Caco-2 (cell line): ENCODE data around the gene INSYN2B. TPM values are rescaled to one million over a fixed set of nuclear protein-coding genes. Genes with fewer than 3 reads are reported as not detected.

Source experiments
- BruUV-seq: library from RNA; stranded (reverse); fragments of 400-500 nt; replicated peaks from 2 replicates; lab custom pipeline; 2021; lab: Mats Ljungman, UMichigan
- CTCF ChIA-PET: fragments of 300-600 bp; sonication (Branson Sonifier 250); formaldehyde crosslinking; loops from one replicate; lab custom pipeline; 2022; ENCODE audit warnings: antibody characterized with exemption; lab: Charles Lee
- POLR2A ChIA-PET: fragments of 300-600 bp; sonication (Branson Sonifier 250); formaldehyde crosslinking; loops from one replicate; lab custom pipeline; 2022; ENCODE audit warnings: antibody characterized with exemption; lab: Charles Lee
- DNase-seq, 2 experiments: peaks; one replicate each; pipeline versions ENCODE4 v3.0.0 to v3.0.0-alpha.2; 2020 to 2022
- H3K27me3 ChIP-seq: replicated peaks from 2 replicates; pipeline ENCODE4 v1.6.0; 2011; ENCODE audit warnings: low read length; ENCODE audit not compliant: control insufficient read depth, insufficient read depth
- H3K36me3 ChIP-seq: 2 replicates; pipeline ENCODE4 v1.5.1; 2011; ENCODE audit warnings: low read length; ENCODE audit not compliant: control insufficient read depth, insufficient read depth
- H3K4me1 ChIP-seq: fragments of 250-450 bp; sonication (Bioruptor Pico); 2 replicates; pipeline ENCODE4 v1.5.1; 2020; ENCODE audit warnings: mild to moderate bottlenecking
- H3K4me3 ChIP-seq: 2 replicates; pipeline ENCODE4 v1.5.1; 2011; ENCODE audit warnings: low read depth, mild to moderate bottlenecking, control low read depth, low read length
- H3K9me3 ChIP-seq: fragments of 250-450 bp; sonication (Bioruptor Pico); 2 replicates; pipeline ENCODE4 v1.5.1; 2020; ENCODE audit warnings: mild to moderate bottlenecking, moderate library complexity
- H3K27ac Mint-ChIP-seq: one replicate; pipeline ENCODE4 v1.8.0; 2022; ENCODE audit warnings: mixed read lengths; ENCODE audit not compliant: unreplicated experiment
- H3K27me3 Mint-ChIP-seq: one replicate; pipeline ENCODE4 v1.8.0; 2022; ENCODE audit warnings: mixed read lengths; ENCODE audit not compliant: insufficient read depth, unreplicated experiment
- H3K36me3 Mint-ChIP-seq: one replicate; pipeline ENCODE4 v1.8.0; 2022; ENCODE audit warnings: mild to moderate bottlenecking, mixed read lengths; ENCODE audit not compliant: insufficient read depth, unreplicated experiment
- H3K4me1 Mint-ChIP-seq: one replicate; pipeline ENCODE4 v1.8.0; 2022; ENCODE audit warnings: low read depth, mixed read lengths; ENCODE audit not compliant: unreplicated experiment
- H3K4me3 Mint-ChIP-seq: one replicate; pipeline ENCODE4 v1.8.0; 2022; ENCODE audit warnings: mild to moderate bottlenecking, moderate library complexity, mixed read lengths; ENCODE audit not compliant: unreplicated experiment
- H3K9me3 Mint-ChIP-seq: one replicate; pipeline ENCODE4 v1.8.0; 2022; ENCODE audit warnings: mixed read lengths; ENCODE audit not compliant: unreplicated experiment
- intact Hi-C: fragments of 100-400 bp; cut with micrococcal nuclease; formaldehyde crosslinking; loops from one replicate; pipeline ENCODE4 v1.10.0; 2022; ENCODE audit not compliant: unreplicated experiment
- total RNA-seq: library from RNA; stranded (reverse); gene quantifications from 2 replicates; pipeline ENCODE4 v1.2.3, GENCODE V29; 2022
- TF ChIP-seq, protein P1 (sequence below), 2 experiments: fragments of 200-600 bp in 1 of 2; IDR thresholded peaks; 1 replicate in 1 of 2; 2 replicates in 1 of 2; pipeline versions ENCODE4 v1.5.1 to v1.8.0; 2011 to 2022; ENCODE audit warnings: antibody characterized with exemption in 1 of 2, control low read depth in 1 of 2, inconsistent platforms in 1 of 2, low read depth in 1 of 2, low read length in 1 of 2, mild to moderate bottlenecking in 1 of 2, moderate library complexity in 1 of 2; ENCODE audit not compliant: insufficient read depth in 1 of 2, severe bottlenecking in 1 of 2, unreplicated experiment in 1 of 2

INSYN2B gene
- total RNA-seq, 1 experiment from 2014 or later, result not detected

DNA sequence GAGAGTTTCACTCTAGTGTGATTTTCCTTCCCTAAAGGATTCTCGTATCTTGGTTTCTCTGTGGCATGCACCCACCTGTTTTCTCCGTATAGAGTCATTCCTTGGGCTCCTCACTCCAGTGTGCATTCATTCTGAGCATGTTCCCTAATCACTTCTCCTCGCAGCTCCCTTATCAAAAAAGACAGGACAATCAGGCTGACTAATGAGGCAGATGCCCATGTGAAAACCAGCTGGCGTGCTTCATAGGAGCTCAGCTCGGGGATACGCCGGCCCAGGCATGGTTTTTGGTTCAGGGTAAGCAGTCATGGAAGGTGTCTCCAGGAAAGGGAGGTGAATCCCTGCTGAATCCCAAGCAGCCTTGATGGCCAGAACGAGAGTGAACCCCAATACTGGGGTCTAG is 41.2 kb upstream of the INSYN2B start:
- CTCF ChIA-PET, result no interaction called here
- H3K27me3 ChIP-seq, result peaks cover 2% of the 10 kb centered on the region

DNA sequence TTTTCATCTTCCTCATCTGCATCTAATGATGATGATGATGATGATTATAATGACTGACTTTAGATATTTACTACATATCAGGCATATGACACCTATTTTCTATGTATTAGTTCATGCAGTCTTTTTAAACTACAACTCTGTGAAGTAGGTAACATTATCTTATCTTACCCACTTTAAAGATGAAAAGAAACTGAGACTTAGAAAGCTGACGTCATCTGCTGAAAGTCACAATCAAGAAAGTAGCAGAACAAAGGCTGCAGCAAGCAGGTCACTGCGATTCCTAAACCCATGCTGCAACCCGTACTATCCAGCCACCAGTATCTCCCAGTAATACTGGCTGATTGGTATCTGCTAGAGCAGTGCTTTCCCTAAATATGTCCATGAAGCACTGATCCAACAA is 40.1 kb upstream of the INSYN2B start:
- no peaks in the 10 kb centered on the region for H3K4me1 Mint-ChIP-seq
- TF ChIP-seq, protein P1, sequence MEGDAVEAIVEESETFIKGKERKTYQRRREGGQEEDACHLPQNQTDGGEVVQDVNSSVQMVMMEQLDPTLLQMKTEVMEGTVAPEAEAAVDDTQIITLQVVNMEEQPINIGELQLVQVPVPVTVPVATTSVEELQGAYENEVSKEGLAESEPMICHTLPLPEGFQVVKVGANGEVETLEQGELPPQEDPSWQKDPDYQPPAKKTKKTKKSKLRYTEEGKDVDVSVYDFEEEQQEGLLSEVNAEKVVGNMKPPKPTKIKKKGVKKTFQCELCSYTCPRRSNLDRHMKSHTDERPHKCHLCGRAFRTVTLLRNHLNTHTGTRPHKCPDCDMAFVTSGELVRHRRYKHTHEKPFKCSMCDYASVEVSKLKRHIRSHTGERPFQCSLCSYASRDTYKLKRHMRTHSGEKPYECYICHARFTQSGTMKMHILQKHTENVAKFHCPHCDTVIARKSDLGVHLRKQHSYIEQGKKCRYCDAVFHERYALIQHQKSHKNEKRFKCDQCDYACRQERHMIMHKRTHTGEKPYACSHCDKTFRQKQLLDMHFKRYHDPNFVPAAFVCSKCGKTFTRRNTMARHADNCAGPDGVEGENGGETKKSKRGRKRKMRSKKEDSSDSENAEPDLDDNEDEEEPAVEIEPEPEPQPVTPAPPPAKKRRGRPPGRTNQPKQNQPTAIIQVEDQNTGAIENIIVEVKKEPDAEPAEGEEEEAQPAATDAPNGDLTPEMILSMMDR (IDR thresholded peaks at IDR 0.05; ENCODE audit: insufficient read depth in 1 of 2, low read depth in 1 of 2, low read length in 1 of 2, severe bottlenecking in 1 of 2, unreplicated experiment in 1 of 2), result no peak
- Histone ChIP-seq H3K4me1 (no peaks in the 10 kb centered on the region), H3K36me3 (no peaks in the 10 kb centered on the region), H3K27me3 (peaks cover 2% of the 10 kb centered on the region), H3K9me3 (no peaks in the 10 kb centered on the region), H3K4me3 (no peak overlapping the region)
- ChIA-PET POLR2A (no interaction called here), CTCF (no interaction called here)
- no peak for DNase-seq
- BruUV-seq, result no TSS peak
- no peak overlapping the region for H3K27ac Mint-ChIP-seq
- intact Hi-C loops, result no loop called here
- H3K9me3 Mint-ChIP-seq, result no peaks in the 10 kb centered on the region
- no peaks in the 10 kb centered on the region for H3K36me3 Mint-ChIP-seq
- H3K27me3 Mint-ChIP-seq, result peaks cover 31% of the 10 kb centered on the region
- H3K4me3 Mint-ChIP-seq, result no peak overlapping the region

More for the DNA sequence above, 41.2 kb upstream of the INSYN2B start:
- H3K9me3 ChIP-seq, result no peaks in the 10 kb centered on the region
- DNase-seq, result no peak
- H3K4me1 ChIP-seq, result no peaks in the 10 kb centered on the region
- H3K36me3 ChIP-seq, result no peaks in the 10 kb centered on the region
- intact Hi-C loops, result no loop called here
- TF ChIP-seq, protein P1 (IDR thresholded peaks at IDR 0.05; ENCODE audit: insufficient read depth in 1 of 2, low read depth in 1 of 2, low read length in 1 of 2, severe bottlenecking in 1 of 2, unreplicated experiment in 1 of 2), result no peak
- H3K4me3 ChIP-seq, result no peak overlapping the region
- H3K4me3 Mint-ChIP-seq, result no peak overlapping the region
- no peaks in the 10 kb centered on the region for H3K9me3 Mint-ChIP-seq
- no peaks in the 10 kb centered on the region for H3K36me3 Mint-ChIP-seq
- POLR2A ChIA-PET, result no interaction called here
- no TSS peak for BruUV-seq
- H3K27me3 Mint-ChIP-seq, result peaks cover 34% of the 10 kb centered on the region
- H3K27ac Mint-ChIP-seq, result no peak overlapping the region
- H3K4me1 Mint-ChIP-seq, result no peaks in the 10 kb centered on the region

DNA sequence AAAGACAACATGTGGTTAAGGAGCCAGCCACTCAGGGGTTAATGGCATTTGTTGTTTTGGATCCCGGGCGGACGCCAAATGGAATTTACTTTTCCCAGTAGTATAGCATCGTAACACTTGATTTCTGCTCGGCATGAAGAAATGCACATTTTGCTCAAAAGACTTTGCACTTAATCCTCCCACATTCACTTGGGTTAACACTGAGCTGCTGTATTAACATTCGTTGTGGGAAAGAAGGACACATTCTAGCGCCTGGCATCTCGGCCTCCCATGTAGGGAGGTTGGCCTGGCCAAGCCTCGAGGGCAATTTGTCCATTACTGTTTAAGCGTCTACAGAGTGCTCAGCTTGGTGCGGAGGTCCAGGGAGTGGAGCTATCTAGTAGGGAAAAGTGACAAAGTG is 32.3 kb upstream of the INSYN2B start:
- CTCF ChIA-PET, result no interaction called here
- H3K4me1 Mint-ChIP-seq, result no peaks in the 10 kb centered on the region
- H3K27ac Mint-ChIP-seq, result no peak overlapping the region
- TF ChIP-seq, protein P1 (IDR thresholded peaks at IDR 0.05; ENCODE audit: insufficient read depth in 1 of 2, low read depth in 1 of 2, low read length in 1 of 2, severe bottlenecking in 1 of 2, unreplicated experiment in 1 of 2), result no peak
- Histone ChIP-seq H3K36me3 (no peaks in the 10 kb centered on the region), H3K4me3 (no peak overlapping the region), H3K4me1 (no peaks in the 10 kb centered on the region), H3K9me3 (no peaks in the 10 kb centered on the region), H3K27me3 (no peaks in the 10 kb centered on the region; the same call in 1 of the 2 replicates)
- intact Hi-C loops, result no loop called here
- DNase-seq, result no peak
- H3K9me3 Mint-ChIP-seq, result no peaks in the 10 kb centered on the region
- peaks cover 20% of the 10 kb centered on the region for H3K27me3 Mint-ChIP-seq
- H3K36me3 Mint-ChIP-seq, result no peaks in the 10 kb centered on the region
- no TSS peak for BruUV-seq
- POLR2A ChIA-PET, result no interaction called here
- no peak overlapping the region for H3K4me3 Mint-ChIP-seq
